PFSK-1 (cell line): ENCODE results near the gene KRT78.

Experiments used
- POLR2AphosphoS5 ChIP-seq: IDR thresholded peaks from 2 replicates; pipeline ENCODE4 v1.6.1; 2012; ENCODE audit warnings: low read depth, mild to moderate bottlenecking, control low read depth, low read length, moderate library complexity
- SIN3A ChIP-seq: IDR thresholded peaks from 2 replicates; pipeline ENCODE4 v1.6.1; 2012; ENCODE audit warnings: mild to moderate bottlenecking, low read length, moderate library complexity, borderline replicate concordance; ENCODE audit not compliant: insufficient read depth
- TAF1 ChIP-seq: IDR thresholded peaks from 2 replicates; pipeline ENCODE4 v1.6.1; 2012; ENCODE audit warnings: low read length, control low read depth, borderline replicate concordance; ENCODE audit not compliant: insufficient read depth
- TF ChIP-seq, protein P1 (sequence below), 2 experiments: IDR thresholded peaks; 2 replicates each; pipeline versions ENCODE4 v1.6.1 to v1.8.0; 2011 to 2012; ENCODE audit warnings: low read depth in 2 of 2, low read length in 2 of 2, control low read depth in 1 of 2, inconsistent platforms in 1 of 2, mild to moderate bottlenecking in 1 of 2, moderate library complexity in 1 of 2; ENCODE audit not compliant: insufficient read depth in 1 of 2

DNA sequence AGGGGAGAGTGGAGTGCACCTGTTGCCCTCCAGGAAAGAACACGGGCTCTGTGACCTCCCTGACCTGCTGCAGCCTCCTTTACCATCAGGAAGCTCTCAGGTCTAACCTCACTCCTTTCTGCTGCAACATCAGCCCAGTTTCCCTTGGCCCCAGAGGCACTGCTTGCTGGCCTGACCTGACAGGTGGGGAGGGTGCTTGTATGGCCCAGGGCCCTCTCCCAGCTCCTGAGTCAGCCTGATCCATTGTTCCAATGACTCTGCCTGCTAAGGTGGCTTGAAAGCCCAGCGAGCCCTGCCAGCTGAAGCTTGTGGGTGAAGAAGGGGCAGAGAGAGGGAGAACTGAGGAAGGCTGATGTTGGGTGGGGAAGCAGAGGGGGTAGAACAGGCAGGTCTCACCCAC, 13.2 kb upstream of the KRT78 start:
- no peak for TF ChIP-seq POLR2AphosphoS5
- TF ChIP-seq, protein P1, sequence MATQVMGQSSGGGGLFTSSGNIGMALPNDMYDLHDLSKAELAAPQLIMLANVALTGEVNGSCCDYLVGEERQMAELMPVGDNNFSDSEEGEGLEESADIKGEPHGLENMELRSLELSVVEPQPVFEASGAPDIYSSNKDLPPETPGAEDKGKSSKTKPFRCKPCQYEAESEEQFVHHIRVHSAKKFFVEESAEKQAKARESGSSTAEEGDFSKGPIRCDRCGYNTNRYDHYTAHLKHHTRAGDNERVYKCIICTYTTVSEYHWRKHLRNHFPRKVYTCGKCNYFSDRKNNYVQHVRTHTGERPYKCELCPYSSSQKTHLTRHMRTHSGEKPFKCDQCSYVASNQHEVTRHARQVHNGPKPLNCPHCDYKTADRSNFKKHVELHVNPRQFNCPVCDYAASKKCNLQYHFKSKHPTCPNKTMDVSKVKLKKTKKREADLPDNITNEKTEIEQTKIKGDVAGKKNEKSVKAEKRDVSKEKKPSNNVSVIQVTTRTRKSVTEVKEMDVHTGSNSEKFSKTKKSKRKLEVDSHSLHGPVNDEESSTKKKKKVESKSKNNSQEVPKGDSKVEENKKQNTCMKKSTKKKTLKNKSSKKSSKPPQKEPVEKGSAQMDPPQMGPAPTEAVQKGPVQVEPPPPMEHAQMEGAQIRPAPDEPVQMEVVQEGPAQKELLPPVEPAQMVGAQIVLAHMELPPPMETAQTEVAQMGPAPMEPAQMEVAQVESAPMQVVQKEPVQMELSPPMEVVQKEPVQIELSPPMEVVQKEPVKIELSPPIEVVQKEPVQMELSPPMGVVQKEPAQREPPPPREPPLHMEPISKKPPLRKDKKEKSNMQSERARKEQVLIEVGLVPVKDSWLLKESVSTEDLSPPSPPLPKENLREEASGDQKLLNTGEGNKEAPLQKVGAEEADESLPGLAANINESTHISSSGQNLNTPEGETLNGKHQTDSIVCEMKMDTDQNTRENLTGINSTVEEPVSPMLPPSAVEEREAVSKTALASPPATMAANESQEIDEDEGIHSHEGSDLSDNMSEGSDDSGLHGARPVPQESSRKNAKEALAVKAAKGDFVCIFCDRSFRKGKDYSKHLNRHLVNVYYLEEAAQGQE (IDR thresholded peaks at IDR 0.05; ENCODE audit: insufficient read depth in 1 of 2, low read depth in 2 of 2, low read length in 2 of 2), result no peak
- no peak for TF ChIP-seq SIN3A
- no peak for TF ChIP-seq TAF1
